Ishikawa (cell line): ENCODE measurements around the gene ATF7IP2.

Experiments
- CEBPB ChIP-seq: IDR thresholded peaks from 2 replicates; pipeline ENCODE4 v1.6.1; 2012
- CREB1 ChIP-seq: IDR thresholded peaks from 2 replicates; pipeline ENCODE4 v1.6.1; 2012; ENCODE audit warnings: low read depth
- EGR1 ChIP-seq: IDR thresholded peaks from 2 replicates; pipeline ENCODE4 v1.6.1; 2012
- EP300 ChIP-seq: IDR thresholded peaks from 2 replicates; pipeline ENCODE4 v1.6.1; 2012; ENCODE audit warnings: borderline replicate concordance
- FOXM1 ChIP-seq: IDR thresholded peaks from 2 replicates; pipeline ENCODE4 v1.6.1; 2012; ENCODE audit warnings: low read depth, borderline replicate concordance
- MAX ChIP-seq: IDR thresholded peaks from 2 replicates; pipeline ENCODE4 v1.6.1; 2012
- NFIC ChIP-seq: IDR thresholded peaks from 2 replicates; pipeline ENCODE4 v1.6.1; 2012
- RAD21 ChIP-seq: IDR thresholded peaks from 2 replicates; pipeline ENCODE4 v1.6.1; 2012; ENCODE audit warnings: low read depth
- REST ChIP-seq: IDR thresholded peaks from 2 replicates; pipeline ENCODE4 v1.6.1; 2012; ENCODE audit warnings: low read depth, mild to moderate bottlenecking
- TAF1 ChIP-seq: IDR thresholded peaks from 2 replicates; pipeline ENCODE4 v1.6.1; 2012; ENCODE audit warnings: low read depth, mild to moderate bottlenecking
- TCF12 ChIP-seq: IDR thresholded peaks from 2 replicates; pipeline ENCODE4 v1.6.1; 2012; ENCODE audit warnings: low read depth
- TEAD4 ChIP-seq: IDR thresholded peaks from 2 replicates; pipeline ENCODE4 v1.6.1; 2012
- USF1 ChIP-seq: IDR thresholded peaks from 2 replicates; pipeline ENCODE4 v1.6.1; 2012
- YY1 ChIP-seq: IDR thresholded peaks from 2 replicates; pipeline ENCODE4 v1.6.1; 2012; ENCODE audit warnings: low read depth
- ZBTB7A ChIP-seq: IDR thresholded peaks from 2 replicates; pipeline ENCODE4 v1.6.1; 2012; ENCODE audit warnings: low read depth

The ATF7IP2 gene

GRCh38 chr16:10521681-10522274, 135.9 kb downstream of the ATF7IP2 start:
- TF ChIP-seq RAD21 = peak; percentile 90
- TF ChIP-seq USF1 = 0 out of 2 replicates have a peak, but pooled peaks have one; percentile 20
- TF ChIP-seq TEAD4 = no peak

GRCh38 chr16:10522966-10523365, 137.1 kb downstream of the ATF7IP2 start:
- TF ChIP-seq MAX (no peak), USF1 (peak; percentile 69)

- TF ChIP-seq RAD21 (no peak), NFIC (no peak), CEBPB (no peak), CREB1 (no peak)
These were observed 139.5 kb downstream of the ATF7IP2 start for GRCh38 chr16:10525214-10525825.

GRCh38 chr16:10526962-10527361, 141.1 kb downstream of the ATF7IP2 start:
- TF ChIP-seq CREB1 (no peak), TCF12 (no peak), CEBPB (no peak), ZBTB7A (no peak), FOXM1 (no peak), MAX (no peak), EGR1 (no peak), YY1 (no peak), TEAD4 (no peak)

GRCh38 chr16:10528635-10529034, 142.8 kb downstream of the ATF7IP2 start:
- TF ChIP-seq REST = no peak
- TF ChIP-seq TEAD4 = no peak
- no peak for TF ChIP-seq USF1
- no peak for TF ChIP-seq CEBPB
- no peak for TF ChIP-seq NFIC
- no peak for TF ChIP-seq ZBTB7A
- TF ChIP-seq TCF12 = no peak
- TF ChIP-seq TAF1 = no peak
- no peak for TF ChIP-seq RAD21
- TF ChIP-seq CREB1 = no peak
- TF ChIP-seq FOXM1 = no peak
- TF ChIP-seq MAX = no peak
- no peak for TF ChIP-seq EGR1
- no peak for TF ChIP-seq EP300
- TF ChIP-seq YY1 = no peak

- no peak for TF ChIP-seq RAD21
- TF ChIP-seq CREB1 = no peak
- no peak for TF ChIP-seq EP300
- no peak for TF ChIP-seq REST
- no peak for TF ChIP-seq MAX
- TF ChIP-seq NFIC = no peak
- TF ChIP-seq FOXM1 = no peak
- no peak for TF ChIP-seq TAF1
- no peak for TF ChIP-seq YY1
- TF ChIP-seq TCF12 = no peak
- TF ChIP-seq ZBTB7A = no peak
These were observed 144.2 kb downstream of the ATF7IP2 start for GRCh38 chr16:10529895-10530669.
